GM21717 (cell line): Measurements from ENCODE around the gene IFNA4.
A peak's percentile ranks its signal among the peaks of the same experiment; 100 is the strongest.
"Not testable (repeated sequence)": the region's sequence is repeated elsewhere in the genome, so short reads cannot be mapped to it uniquely, and the experiment has no call there.

Experiments
- ATAC-seq: cut with Tn5 transposase; IDR thresholded peaks from one replicate; pipeline ENCODE4 v1.9.1; 2021; ENCODE audit warnings: mild to moderate bottlenecking, moderate library complexity; ENCODE audit not compliant: unreplicated experiment

Gene IFNA4

DNA sequence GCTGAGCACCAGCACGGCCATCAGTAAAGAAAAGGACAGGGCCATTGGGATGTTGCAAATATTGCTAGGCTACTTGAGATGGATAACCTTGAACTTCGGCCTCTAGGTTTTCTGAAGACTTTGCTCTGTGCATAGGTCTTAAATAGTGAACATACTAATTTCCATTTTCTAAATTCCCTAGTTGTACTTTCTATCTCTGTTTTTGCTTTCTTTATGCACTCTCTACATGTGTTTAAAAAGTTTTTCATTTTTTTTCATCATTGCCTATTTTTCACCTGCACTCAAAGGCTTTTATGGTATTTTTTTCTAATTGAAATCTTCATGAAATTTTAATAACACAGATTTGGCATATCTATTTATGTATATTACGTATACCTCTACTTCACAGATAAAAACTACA lies at the start of gene IFNA4:
TSS of gene IFNA4 (minus strand) at position 101 of the 400 bp plus-strand sequence. CDS start at position 45, 56 bp downstream.
- not testable (repeated sequence) for ATAC-seq

DNA sequence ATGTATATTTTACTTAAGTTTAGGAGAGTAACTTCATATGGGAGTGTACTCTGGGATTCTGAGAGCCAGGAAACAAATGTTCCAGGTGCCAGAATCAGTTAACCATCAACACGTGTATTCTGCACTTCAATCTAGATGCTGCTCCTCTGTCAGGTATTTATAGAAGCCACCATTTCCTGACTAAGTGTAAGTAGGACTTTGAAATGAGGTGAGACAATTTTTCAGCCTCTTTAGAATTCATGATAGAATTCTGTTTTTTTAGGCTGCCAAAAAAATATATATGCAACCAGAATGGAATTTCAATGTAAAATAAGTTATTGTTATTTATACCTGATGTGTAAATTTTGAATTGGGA lies 49.0 kb upstream of the IFNA4 start:
- ATAC-seq = not testable (repeated sequence)

DNA sequence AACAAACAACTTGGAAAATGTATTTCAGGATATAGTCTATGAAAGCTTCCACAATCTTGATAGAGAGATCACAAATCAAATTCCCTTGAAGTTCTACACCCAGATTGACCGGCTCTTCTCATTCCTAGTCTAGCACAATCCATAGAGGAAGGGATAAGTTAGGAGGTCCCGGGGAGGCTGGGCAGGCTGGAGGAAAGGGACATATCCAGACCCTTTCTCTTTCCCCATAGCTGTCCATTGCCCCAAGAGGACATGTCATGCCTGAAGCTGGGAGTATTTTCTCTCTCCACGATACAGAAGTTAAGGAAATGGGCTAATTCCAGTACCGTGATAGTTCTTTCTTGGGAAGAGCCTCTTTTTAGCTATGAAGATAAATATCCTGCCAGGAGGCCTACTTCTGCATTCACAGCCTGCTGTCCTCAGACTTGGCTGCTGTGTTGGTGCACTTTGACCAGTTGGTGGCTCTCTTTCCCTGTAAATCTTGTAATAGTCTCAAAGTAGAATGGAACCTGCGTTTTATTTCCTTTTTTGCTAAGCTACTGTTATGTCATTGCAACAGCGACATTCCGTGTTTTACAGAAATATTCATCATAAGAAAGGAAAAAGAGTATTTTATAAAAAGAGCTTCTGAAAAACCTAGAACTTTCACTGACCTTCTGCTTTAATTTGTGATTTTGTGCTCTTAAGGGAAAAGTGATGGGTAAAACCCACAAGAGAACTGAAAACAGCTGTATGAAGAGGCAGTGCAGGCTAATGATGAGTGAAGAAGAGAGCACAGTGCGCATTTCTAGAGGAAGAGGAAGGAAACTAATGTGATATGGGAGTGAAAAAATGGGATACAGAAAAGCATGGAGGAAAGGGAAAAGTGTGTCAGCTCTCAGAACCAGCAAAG lies 48.3 kb upstream of the IFNA4 start:
- peak; percentile 66 for ATAC-seq

DNA sequence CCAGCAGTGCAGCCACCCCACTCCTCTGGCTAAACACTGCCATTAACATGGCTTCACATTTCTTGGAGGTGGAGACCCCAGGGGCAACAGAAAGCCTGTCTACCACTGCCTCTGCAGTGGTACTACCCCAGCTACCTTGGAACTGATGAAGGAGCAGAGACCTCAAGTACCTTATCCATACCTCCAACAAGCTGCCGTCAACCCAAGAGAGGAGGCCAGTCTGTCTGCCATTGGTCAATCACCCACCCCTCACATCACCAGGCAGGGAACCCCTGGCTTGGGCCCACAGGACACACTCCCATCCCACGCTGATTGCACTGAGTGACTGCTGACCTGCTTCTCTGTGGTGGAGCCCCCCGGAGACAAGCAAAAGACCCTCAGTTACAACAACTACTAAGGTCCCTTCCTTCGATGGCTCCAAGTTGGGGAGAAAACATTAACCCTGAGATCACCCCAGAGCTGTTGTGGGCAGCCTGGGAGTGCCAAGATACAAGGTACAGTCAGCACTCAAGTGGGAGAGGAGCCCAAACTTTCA lies 46.8 kb upstream of the IFNA4 start:
- ATAC-seq = no peak

DNA sequence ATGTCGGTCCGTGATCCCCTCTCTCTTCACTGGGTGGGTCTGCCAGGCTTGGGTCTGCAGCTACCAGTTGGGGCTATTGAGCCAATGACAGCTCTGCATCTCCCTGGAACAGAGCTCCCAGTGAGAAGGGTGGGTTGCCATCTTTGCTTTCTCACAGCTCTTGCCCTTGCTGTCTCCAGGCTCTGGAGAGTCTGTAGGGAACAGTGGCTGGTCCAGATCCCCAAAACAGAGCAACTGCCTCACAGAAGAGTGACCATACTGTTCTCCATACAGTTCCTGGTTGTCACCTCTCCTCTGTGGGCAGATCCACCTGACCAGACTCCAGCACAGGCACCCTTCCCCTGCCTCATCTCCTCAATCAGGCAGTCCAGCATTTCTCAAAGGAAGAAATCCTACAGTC lies 45.9 kb upstream of the IFNA4 start:
- ATAC-seq = no peak

DNA sequence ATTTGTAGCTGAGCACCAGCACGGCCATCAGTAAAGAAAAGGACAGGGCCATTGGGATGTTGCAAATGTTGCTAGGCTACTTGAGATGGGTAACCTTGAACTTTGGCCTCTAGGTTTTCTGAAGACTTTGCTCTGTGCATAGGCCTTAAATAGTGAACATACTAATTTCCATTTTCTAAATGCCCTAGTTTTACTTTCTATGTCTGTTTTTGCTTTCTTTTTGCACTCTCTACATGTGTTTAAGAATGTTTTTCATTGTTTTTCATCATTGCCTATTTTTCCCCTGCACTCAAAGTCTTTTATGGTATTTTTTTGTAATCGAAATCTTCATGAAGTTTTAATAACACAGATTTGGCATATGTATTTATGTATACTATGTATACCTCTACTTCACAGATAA lies 40.7 kb upstream of the IFNA4 start, which contains the start of gene IFNA17:
TSS of gene IFNA17 (minus strand) at position 101 of the 400 bp plus-strand sequence. CDS start at position 52, 49 bp downstream.
- ATAC-seq = no peak

DNA sequence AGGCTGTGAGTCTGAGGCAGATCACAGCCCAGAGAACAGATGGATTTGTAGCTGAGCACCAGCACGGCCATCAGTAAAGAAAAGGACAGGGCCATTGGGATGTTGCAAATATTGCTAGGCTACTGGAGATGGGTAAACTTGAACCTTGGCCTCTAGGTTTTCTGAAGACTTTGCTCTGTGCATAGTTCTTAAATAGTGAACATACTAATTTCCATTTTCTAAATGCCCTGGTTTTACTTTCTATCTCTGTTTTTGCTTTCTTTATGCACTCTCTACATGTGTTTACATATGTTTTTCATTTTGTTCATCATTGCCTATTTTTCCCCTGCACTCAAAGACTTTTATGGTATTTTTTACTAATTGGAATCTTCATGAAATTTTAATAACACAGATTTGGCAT lies 29.8 kb upstream of the IFNA4 start, which contains the start of gene IFNA16:
TSS of gene IFNA16 (minus strand) at position 101 of the 400 bp plus-strand sequence. CDS start at position 95, 6 bp downstream.
- ATAC-seq = not testable (repeated sequence)

DNA sequence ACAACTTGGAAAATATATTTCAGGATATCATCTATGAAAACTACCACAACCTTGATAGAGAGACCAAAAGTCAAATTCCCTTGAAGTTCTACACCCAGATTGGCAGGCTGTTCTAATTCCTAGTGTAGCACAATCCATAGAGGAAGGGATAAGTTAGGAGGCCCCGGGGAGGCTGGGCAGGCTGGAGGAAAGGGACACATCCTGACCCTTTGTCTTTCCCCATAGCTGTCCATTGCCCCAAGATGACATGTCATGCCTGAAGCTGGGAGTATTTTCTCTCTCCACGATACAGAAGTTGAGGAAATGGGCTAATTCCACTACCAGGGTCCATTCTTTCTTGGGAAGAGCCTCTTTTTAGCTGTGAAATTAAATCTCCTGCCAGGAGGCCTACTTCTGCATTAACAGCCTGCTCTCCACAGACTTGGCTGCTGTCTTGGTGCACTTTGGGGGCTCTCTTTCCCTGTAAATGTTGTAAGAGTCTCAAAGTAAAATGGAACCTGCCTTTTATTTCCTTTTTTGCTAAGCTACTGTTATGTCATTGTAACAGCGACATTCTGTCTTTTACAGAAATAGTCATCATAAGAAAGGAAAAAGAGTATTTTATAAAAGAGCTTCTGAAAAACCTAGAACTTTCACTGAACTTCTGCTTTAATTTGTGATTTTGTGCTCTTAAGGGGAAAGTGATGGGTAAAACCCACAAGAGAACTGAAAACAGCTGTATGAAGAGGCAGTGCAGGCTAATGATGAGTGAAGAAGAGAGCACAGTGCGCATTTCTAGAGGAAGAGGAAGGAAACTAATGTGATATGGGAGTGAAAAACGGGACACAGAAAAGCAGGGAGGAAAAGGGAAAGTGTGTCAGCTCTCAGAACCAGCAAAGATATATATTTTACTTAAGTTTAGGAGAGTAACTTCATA lies 26.3 kb upstream of the IFNA4 start:
- peak; percentile 85 for ATAC-seq

DNA sequence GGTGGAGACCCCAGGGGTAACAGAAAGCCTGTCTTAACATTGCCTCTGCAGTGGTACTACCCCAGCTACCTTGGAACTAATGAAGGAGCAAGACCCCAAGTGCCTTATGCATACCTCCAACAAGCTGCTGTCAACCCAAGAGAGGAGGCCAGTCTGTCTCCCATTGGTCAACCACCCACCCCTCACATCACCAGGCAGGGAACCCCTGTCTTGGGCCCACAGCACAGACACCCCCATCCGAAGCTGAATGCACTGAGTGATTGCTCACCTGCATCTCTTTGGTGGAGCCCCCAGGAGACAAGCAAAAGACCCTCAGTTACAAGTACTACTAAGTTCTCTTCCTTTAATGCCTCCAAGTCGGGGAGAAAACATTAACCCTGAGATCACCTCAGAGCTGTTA lies 24.8 kb upstream of the IFNA4 start:
- not testable (repeated sequence) for ATAC-seq

DNA sequence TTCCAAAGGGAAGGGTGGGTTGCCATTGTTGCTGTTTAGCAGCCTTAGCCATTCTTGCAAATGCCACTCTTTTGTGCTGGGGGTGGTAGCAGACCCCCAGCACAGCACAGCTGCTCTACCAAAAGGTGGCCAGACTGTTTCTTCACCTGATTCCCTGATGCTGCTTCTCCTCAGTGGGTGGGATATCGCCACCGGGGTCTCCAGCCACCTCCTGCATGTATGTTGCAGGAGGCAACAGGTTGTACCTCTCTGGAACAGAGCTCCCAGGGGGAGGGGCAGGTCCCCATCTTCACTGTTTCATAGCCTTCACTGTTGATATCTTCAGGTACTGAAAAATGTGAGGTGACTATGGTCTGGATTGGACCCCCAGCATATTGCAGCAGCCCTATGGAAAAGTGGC lies 23.4 kb upstream of the IFNA4 start:
- not testable (repeated sequence) for ATAC-seq

DNA sequence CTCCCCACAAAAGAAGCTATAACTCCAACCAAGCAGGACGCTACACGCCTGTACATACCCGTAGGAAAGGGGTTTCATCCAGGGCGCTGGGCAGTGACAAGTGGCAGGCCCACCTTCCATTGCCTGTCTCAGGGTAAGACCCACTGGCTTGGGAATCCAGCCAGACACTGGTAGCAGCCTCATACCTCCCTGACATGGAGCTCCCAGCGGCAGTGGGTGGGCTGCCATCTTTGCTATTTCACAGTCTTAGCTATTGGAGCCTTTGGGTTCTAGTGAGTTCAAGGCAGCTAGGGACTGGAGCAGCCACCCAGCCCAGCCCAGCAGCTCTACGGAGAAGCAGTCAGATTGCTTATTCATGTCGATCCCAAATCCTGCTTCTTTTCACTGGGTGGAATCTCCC lies 22.9 kb upstream of the IFNA4 start:
- ATAC-seq = no peak

DNA sequence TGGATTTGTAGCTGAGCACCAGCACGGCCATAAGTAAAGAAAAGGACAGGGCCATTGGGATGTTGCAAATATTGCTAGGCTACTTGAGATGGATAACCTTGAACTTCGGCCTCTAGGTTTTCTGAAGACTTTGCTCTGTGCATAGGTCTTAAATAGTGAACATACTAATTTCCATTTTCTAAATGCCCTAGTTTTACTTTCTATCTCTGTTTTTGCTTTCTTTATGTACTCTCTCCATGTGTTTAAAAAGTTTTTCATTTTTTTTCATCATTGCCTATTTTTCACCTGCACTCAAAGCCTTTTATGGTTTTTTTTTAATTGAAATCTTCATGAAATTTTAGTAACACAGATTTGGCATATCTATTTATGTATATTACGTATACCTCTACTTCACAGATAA lies 19.7 kb upstream of the IFNA4 start, which contains the start of gene IFNA10:
TSS of gene IFNA10 (minus strand) at position 101 of the 400 bp plus-strand sequence. CDS start at position 55, 46 bp downstream.
- ATAC-seq = not testable (repeated sequence)

DNA sequence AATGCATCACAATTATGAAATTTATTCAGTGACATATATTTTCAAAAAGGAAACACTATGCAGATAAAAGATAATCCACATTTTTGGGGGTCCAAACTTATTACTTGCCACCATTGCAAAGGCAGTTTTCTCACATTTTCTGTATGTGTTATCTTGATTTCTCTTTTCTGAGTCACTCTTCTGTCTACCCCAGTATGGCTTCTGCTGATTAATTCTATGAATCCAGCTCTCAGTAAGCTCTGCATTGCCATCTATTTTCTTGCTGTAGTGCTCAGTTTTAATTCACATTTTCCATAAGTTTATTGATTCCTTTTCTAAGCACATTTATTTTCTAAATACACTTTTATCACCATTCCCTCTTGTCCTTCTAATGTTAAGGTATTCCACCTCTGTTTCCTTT lies 17.8 kb upstream of the IFNA4 start:
- ATAC-seq = no peak

DNA sequence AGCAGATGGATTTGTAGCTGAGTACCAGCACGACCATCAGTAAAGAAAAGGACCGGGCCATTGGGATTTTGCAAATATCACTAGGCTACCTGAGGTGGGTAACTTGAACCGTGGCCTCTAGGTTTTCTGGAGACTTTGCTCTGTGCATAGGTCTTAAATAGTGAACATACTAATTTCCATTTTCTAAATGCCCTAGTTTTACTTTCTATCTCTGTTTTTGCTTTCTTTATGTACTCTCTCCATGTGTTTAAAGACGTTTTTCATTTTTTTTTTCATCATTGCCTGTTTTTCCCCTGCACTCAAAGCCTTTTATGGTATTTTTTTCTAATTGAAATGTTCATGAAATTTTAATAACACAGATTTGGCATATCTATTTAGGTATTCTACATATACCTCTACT lies 14.7 kb upstream of the IFNA4 start, which contains the start of gene IFNA7:
TSS of gene IFNA7 (minus strand) at position 101 of the 400 bp plus-strand sequence. CDS start at position 61, 40 bp downstream.
- ATAC-seq = not testable (repeated sequence)

DNA sequence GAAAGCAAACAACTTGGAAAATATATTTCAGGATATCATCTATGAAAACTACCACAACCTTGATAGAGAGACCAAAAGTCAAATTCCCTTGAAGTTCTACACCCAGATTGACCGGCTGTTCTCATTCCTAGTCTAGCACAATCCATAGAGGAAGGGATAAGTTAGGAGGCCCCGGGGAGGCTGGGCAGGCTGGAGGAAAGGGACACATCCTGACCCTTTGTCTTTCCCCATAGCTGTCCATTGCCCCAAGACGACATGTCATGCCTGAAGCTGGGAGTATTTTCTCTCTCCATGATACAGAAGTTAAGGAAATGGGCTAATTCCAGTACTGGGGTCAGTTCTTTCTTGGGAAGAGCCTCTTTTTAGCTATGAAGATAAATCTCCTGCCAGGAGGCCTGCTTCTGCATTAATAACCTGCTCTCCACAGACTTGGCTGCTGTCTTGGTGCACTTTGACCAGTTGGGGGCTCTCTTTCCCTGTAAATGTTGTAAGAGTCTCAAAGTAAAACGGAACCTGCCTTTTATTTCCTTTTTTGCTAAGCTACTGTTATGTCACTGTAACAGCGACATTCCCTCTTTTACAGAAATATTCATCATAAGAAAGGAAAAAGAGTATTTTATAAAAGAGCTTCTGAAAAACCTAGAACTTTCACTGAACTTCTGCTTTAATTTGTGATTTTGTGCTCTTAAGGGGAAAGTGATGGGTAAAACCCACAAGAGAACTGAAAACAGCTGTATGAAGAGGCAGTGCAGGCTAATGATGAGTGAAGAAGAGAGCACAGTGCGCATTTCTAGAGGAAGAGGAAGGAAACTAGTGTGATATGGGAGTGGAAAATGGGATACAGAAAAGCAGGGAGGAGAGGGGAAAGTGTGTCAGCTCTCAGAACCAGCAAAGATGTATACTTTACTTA lies 7.7 kb upstream of the IFNA4 start:
- peak; percentile 94 for ATAC-seq

DNA sequence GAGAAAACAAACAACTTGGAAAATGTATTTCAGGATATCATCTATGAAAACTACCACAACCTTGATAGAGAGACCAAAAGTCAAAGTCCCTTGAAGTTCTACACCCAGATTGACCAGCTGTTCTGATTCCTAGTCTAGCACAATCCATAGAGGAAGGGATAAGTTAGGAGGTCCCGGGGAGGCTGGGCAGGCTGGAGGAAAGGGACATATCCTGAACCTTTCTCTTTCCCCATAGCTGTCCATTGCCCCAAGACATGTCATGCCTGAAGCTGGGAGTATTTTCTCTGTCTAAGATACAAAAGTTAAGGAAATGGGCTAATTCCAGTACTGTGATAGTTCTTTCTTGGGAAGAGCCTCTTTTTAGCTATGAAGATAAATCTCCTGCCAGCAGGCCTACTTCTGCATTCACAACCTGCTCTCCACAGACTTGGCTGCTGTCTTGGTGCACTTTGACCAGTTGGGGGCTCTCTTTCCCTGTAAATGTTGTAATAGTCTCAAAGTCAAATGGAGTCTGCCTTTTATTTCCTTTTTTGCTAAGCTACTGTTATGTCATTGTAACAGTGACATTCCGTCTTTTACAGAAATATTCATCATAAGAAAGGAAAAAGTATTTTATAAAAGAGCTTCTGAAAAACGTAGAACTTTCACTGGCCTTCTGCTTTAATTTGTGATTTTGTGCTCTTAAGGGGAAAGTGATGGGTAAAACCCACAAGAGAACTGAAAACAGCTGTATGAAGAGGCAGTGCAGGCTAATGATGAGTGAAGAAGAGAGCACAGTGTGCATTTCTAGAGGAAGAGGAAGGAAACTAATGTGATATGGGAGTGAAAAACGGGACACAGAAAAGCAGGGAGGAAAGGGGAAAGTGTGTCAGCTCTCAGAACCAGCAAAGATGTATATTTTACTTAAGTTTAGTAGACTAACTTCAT lies 4.3 kb downstream of the IFNA4 start:
- ATAC-seq = peak; percentile 90

DNA sequence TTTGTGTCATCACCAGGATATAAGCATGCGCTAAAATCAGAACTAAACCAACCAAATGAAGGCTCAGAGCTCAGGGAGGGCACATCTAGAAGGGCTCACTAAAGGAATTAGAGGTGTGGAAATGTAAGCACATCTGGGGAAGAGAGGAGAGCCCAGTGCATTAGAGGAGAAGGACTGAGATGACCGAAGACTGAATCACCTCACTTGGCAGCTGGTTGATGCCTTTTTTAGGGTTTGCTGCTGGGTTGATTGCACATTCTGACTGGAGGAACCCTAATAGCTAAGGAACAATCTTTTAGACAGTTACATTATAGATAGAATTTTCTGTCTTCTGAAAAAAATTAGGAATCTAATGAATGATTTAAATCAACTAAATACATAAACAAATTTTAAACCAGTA lies 12.7 kb downstream of the IFNA4 start:
- ATAC-seq = no peak

DNA sequence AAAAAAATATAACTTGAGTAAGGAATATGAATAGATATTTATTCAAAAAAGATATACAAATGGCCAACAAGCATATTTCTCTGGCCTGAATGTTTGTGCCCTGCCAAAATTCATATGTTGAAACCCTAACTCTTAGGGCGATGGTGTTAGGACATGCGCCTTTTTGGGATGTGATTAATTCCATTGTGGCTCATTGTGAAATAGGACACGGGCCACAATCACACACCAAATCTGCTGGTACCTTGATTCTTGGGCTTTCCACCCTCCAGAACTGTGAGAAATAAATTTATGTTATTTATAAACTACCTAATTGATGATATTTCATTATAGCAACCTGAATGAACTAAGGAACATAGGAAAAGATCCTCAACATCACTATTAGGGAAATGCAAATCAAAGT lies 15.2 kb downstream of the IFNA4 start:
- ATAC-seq = no peak

DNA sequence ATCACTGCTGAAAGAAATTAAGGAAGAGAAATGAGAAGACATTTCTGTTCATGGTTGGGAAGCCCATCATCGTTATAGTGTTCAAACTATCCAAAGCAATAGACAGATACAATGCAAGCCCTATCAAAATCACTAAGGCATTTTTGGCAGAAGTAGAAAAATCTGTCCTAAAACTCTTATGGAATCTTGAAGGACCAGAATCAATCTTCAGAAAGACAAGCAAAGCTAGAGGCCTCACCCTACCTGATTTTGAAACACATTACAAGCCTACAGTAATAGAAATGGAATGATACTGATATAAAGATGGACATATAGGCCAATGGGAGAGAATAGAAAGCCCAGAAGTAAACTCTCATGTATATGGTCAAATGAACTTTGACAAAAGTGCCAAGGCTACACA lies 16.0 kb downstream of the IFNA4 start:
- no peak for ATAC-seq
